LoVo (cell line): Measurements from ENCODE around the gene SLC9A9.

Experiments
- DNase-seq: peaks from one replicate; pipeline ENCODE4 v3.0.0-alpha.2; 2016; ENCODE audit warnings: low spot score

SLC9A9 gene

GRCh38 chr3:143414571-143415253 is 433.6 kb downstream of the SLC9A9 start:
- no peak for DNase-seq

DNA sequence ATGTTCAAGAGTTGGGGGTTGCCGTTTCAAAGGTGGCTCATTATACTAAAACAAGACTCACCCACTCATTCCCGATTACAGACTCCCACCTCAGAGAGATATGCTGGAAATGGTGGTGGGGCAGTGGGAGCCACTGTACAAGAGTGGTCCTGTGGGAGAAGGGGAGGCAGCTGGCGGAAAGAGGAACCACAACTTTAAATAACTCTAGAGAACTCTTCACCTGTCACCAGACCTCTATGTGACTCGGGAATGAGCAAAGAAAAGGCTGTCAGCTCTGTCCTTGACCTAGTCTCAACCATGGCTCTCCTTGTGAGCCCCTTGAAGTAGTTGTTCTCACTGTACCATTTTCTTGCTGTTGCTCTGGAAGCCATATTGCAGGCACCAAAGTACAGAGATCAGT is 434.9 kb downstream of the SLC9A9 start:
- no peak for DNase-seq

DNA sequence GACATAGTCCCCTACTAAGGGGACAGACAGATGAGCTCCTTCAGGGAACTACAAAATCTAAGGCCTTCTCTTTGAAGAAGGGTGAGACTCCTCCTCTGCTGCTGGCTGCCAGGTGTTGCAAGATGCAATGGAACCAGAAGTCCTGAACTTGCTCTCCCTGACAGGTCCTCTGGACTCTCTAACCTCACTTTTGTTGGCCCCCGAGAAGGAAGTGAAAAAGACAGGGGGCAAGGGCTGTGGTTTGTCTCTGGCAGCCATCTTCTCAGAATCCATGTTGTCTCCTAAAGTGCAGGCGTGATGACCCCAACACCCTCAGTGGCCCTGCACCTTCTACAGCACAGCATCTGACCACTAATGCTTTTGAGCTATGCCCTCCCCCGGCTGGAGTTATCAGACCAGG is 436.2 kb downstream of the SLC9A9 start:
- no peak for DNase-seq

DNA sequence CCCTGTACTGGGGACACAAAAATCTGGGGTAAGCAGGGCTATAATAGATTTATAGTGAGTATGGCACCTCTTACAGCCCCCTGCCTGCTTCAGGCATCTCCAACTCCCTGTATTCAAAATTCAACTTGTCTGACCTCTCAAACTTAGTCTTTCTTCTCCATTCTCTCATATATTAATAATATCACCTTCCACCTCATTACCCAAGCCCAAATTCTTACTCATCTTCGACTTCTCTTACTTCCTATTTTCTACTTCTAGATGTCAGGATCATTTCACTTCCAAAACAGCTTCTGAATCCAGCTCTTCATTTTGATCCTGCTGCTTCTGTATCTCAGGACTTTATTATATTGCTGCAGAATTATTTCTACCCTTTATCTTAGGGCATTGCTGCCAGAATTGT is 438.0 kb downstream of the SLC9A9 start:
- no peak for DNase-seq

GRCh38 chr3:143408771-143409170 is 439.5 kb downstream of the SLC9A9 start:
- DNase-seq = no peak

- DNase-seq = no peak
Measured at GRCh38 chr3:143402602-143403001, 445.7 kb downstream of the SLC9A9 start.

DNA sequence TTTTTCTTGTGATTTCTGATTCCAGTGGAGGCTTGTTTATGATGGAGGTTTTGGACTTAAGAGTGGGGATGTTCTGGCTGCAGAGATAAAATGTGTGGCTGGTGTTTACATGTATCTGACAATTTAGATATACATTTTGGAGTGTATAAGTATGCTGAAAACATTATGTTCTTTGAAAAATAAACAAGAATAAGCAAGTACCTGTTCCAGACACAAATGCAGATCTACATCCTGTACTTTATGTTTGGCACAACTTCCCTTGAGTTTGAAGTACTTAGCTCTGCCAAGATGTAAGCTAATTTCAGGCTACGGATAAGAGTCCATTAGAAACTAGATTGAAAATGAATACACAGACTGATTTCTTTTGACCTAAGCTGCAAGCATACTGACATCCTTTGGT is 451.5 kb downstream of the SLC9A9 start:
- DNase-seq = no peak

DNA sequence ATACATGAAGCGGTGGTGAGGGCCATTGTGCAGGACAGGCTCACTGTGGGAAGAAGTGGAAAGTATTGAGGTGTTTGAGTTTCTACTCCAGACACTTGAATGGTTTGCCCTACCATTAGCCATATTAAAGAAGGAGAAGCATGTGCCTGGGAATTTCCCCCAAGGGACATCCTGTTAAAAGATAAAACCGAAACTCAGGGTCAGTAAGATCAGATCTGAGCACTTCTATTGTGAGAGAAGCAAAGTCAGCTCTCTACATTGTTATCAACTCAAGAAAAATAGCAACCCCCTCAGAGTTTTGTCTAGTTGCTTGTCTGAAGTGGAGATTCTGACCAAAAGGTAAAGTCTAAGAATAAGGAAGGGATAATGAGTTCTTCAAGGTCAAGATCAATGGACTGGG is 458.9 kb downstream of the SLC9A9 start:
- no peak for DNase-seq

GRCh38 chr3:143387425-143387824 is 460.8 kb downstream of the SLC9A9 start:
- no peak for DNase-seq

GRCh38 chr3:143384076-143384475 is 464.2 kb downstream of the SLC9A9 start:
- no peak for DNase-seq

DNA sequence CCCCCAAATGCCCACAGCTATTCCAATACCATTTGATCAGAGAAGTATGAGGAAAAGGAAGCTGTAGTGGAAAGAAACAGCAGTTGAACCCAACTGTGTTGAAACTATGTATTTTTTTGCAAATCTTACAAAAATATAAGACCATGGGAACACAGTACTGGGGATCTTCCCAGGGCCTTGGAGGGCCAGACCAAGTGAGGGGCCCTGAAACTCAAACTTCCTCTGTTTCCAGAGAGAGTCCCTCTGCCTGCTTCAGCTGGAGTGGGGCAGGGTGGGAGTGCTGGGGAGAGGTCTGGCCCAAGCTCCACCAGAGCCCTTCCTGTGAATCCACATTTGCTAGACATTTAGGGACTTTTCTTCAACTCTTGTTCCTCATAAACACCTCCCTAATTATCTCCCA is 464.8 kb downstream of the SLC9A9 start:
- DNase-seq = no peak

GRCh38 chr3:143382816-143383215 is 465.5 kb downstream of the SLC9A9 start:
- no peak for DNase-seq

DNA sequence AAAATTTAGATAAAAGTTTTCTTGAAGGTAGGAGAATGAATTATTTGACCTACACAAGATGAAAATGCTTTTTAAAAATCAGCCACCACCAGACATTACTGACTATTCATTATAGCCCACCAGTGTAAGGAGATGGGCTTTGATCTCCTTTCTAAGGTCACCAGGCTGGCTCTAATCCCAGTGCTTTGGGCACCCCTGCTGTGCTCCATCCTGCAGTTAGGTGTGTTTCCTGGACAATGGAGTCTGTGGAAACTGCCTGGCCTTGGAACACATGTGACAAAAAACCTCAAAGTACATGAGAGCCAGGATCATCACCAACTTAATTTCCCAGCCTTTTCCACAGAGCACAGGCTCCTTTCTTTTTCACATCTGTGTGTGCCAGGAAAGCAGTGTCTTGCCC is 467.8 kb downstream of the SLC9A9 start:
- no peak for DNase-seq

GRCh38 chr3:143375698-143376097 is 472.6 kb downstream of the SLC9A9 start:
- no peak for DNase-seq

DNA sequence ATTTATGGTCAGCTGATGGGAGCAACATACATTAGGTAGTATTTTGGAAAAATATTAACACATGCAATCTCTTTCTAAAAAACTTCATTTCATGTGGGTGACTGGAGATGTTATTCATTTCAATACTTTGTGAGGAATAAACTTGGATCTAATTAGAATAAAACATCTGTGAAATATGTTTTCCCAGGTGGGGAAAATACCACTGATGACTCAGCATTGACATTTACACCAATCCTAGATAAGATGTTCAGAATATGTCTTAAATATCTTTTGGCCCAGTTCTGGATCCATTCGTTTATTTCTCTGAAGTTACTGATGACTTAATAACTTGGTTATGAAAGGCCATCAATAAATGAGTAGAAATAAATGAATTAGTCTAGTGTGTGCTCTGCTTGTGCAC is 481.1 kb downstream of the SLC9A9 start:
- DNase-seq = no peak

DNA sequence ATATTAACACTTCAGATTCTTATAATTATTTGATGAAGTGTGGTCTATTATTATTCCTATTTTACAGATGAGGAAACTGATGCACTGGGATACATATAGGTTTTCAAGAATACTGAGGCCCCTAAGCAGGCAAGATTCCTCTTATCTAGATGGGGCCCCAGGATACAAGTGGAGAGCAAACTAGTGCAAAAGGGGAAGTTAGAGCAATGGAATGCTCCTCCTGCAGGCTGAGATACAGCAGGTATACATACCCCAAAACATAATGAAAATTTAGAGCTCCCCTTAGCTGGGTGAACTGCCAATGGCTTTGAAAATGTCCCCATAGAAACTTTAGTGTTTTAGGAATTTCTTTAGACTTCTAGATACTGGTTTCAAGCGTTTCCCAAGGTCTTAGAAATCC is 481.6 kb downstream of the SLC9A9 start:
- DNase-seq = no peak

- no peak for DNase-seq
Measured at GRCh38 chr3:143363949-143364348, 484.3 kb downstream of the SLC9A9 start.

- DNase-seq = no peak
Measured at GRCh38 chr3:143363276-143363675, 485.0 kb downstream of the SLC9A9 start.

- no peak for DNase-seq
Measured at GRCh38 chr3:143362115-143362991, 485.9 kb downstream of the SLC9A9 start.

GRCh38 chr3:143361589-143361988 is 486.7 kb downstream of the SLC9A9 start:
- DNase-seq = no peak

DNA sequence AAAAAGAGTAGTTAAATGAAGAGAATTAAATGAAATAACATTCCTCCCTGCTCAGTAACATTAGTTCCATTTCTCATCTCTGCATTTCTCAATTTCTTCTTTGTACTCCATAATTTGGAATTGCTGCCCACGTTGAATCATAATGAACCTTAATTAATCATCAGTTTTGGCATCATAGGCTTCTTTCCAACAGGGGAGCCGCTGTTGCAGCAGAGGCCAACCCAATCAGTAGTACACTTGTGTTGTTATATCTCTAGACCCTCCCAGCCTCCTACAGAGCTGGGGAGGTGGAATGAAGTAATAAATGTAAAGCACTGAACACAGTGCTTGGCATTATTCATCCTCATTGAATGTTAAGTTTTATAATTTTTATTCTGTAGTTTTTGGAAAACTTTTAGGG is 488.0 kb downstream of the SLC9A9 start:
- no peak for DNase-seq

- DNase-seq = no peak
Measured at GRCh38 chr3:143358793-143359491, 489.3 kb downstream of the SLC9A9 start.
